NT2/D1 (cell line): ENCODE data around the gene ELANE.
A peak's percentile ranks its signal among the peaks of the same experiment; 100 is the strongest.

Source experiments
- DNase-seq: peaks from one replicate; pipeline ENCODE4 v3.0.0-alpha.2; 2011; ENCODE audit warnings: low read depth, low spot score
- H3K27me3 ChIP-seq: 2 replicates; pipeline ENCODE4 v1.6.0; 2011; ENCODE audit warnings: mild to moderate bottlenecking; ENCODE audit not compliant: insufficient read length, insufficient read depth
- H3K36me3 ChIP-seq: 2 replicates; pipeline ENCODE4 v1.6.1; 2011; ENCODE audit warnings: mild to moderate bottlenecking, low read length, mixed read lengths; ENCODE audit not compliant: insufficient read depth, insufficient read length
- H3K4me1 ChIP-seq: 2 replicates; pipeline ENCODE4 v1.5.1; 2011; ENCODE audit not compliant: insufficient read depth, insufficient read length
- H3K4me3 ChIP-seq: 2 replicates; pipeline ENCODE4 v1.5.1; 2011; ENCODE audit warnings: low read depth; ENCODE audit not compliant: insufficient read length
- H3K9ac ChIP-seq: 2 replicates; pipeline ENCODE4 v1.6.0; 2011; ENCODE audit warnings: low read depth; ENCODE audit not compliant: insufficient read length
- H3K9me3 ChIP-seq: 2 replicates; pipeline ENCODE4 v1.5.1; 2011; ENCODE audit warnings: mild to moderate bottlenecking, low read length; ENCODE audit not compliant: insufficient read depth
- SUZ12 ChIP-seq: IDR thresholded peaks from 2 replicates; pipeline ENCODE4 v1.6.1; 2011; ENCODE audit not compliant: insufficient read length, insufficient read depth; ENCODE audit errors: extremely low read depth
- YY1 ChIP-seq: IDR thresholded peaks from 2 replicates; pipeline ENCODE4 v1.6.1; 2011; ENCODE audit not compliant: insufficient read length, insufficient read depth
- ZNF274 ChIP-seq: IDR thresholded peaks from 2 replicates; pipeline ENCODE4 v1.6.1; 2011; ENCODE audit warnings: mild to moderate bottlenecking, low read depth, low read length

The ELANE gene

GRCh38 chr19:854549-854948 is 2.4 kb downstream of the ELANE start:
- TF ChIP-seq SUZ12 (no peak), ZNF274 (no peak), YY1 (no peak)

GRCh38 chr19:855142-855541 is 3.0 kb downstream of the ELANE start:
- TF ChIP-seq YY1 = no peak
- TF ChIP-seq ZNF274 = no peak
- no peak for TF ChIP-seq SUZ12
- Histone ChIP-seq H3K4me1 (peaks cover 13% of the 10 kb centered on the region), H3K9me3 (no peaks in the 10 kb centered on the region), H3K4me3 (no peak overlapping the region), H3K27me3 (no peaks in the 10 kb centered on the region), H3K9ac (no peak overlapping the region), H3K36me3 (no peaks in the 10 kb centered on the region)
- DNase-seq = no peak

More at GRCh38 chr19:854549-854948, 2.4 kb downstream of the ELANE start:
- Histone ChIP-seq H3K36me3 (no peaks in the 10 kb centered on the region), H3K9me3 (no peaks in the 10 kb centered on the region), H3K4me3 (no peak overlapping the region), H3K4me1 (peaks cover 12% of the 10 kb centered on the region), H3K27me3 (no peaks in the 10 kb centered on the region), H3K9ac (no peak overlapping the region)
- DNase-seq = no peak

GRCh38 chr19:855566-856120 is 3.5 kb downstream of the ELANE start:
- H3K27me3 ChIP-seq = no peaks in the 10 kb centered on the region
- H3K9me3 ChIP-seq = no peaks in the 10 kb centered on the region
- peaks cover 13% of the 10 kb centered on the region for H3K4me1 ChIP-seq
- H3K9ac ChIP-seq = no peak overlapping the region
- no peak for DNase-seq
- no peak overlapping the region for H3K4me3 ChIP-seq
- no peaks in the 10 kb centered on the region for H3K36me3 ChIP-seq
- TF ChIP-seq SUZ12 = no peak
- no peak for TF ChIP-seq ZNF274
- TF ChIP-seq YY1 = no peak

- no peak overlapping the region for H3K4me3 ChIP-seq
- H3K27me3 ChIP-seq = no peaks in the 10 kb centered on the region
- no peaks in the 10 kb centered on the region for H3K36me3 ChIP-seq
- no peaks in the 10 kb centered on the region for H3K9me3 ChIP-seq
- no peak overlapping the region for H3K9ac ChIP-seq
- H3K4me1 ChIP-seq = peaks cover 16% of the 10 kb centered on the region
- no peak for DNase-seq
- TF ChIP-seq ZNF274 (no peak), YY1 (no peak), SUZ12 (no peak)
These were observed 6.2 kb downstream of the ELANE start for GRCh38 chr19:858284-858683.

- Histone ChIP-seq H3K4me1 (peaks cover 16% of the 10 kb centered on the region), H3K4me3 (peak within 1 kb of the TSS; percentile 73), H3K9me3 (no peaks in the 10 kb centered on the region), H3K9ac (peak within 1 kb of the TSS; percentile 82), H3K27me3 (no peaks in the 10 kb centered on the region), H3K36me3 (no peaks in the 10 kb centered on the region)
- TF ChIP-seq SUZ12 = no peak
- TF ChIP-seq ZNF274 = no peak
- no peak for TF ChIP-seq YY1
- DNase-seq = no peak
These were observed 7.1 kb downstream of the ELANE start, which contains the start of gene CFD for GRCh38 chr19:858868-859843. CFD (plus strand) TSS chr19:859664; CDS start chr19:859690, 26 bp downstream.

GRCh38 chr19:861141-861755 is 9.1 kb downstream of the ELANE start:
- no peak for DNase-seq
- H3K4me1 ChIP-seq = peaks cover 17% of the 10 kb centered on the region
- H3K36me3 ChIP-seq = peaks cover 3% of the 10 kb centered on the region
- peak overlapping the region; percentile 28 for H3K4me3 ChIP-seq
- peak overlapping the region; percentile 50 for H3K9ac ChIP-seq
- H3K9me3 ChIP-seq = no peaks in the 10 kb centered on the region
- no peaks in the 10 kb centered on the region for H3K27me3 ChIP-seq
- TF ChIP-seq SUZ12 (no peak), YY1 (no peak), ZNF274 (no peak)
